SK-N-SH (cell line): Measurements from ENCODE around the gene CACNA1G. TPM values are rescaled to one million over a fixed set of nuclear protein-coding genes. Genes with fewer than 3 reads are reported as not detected.

Source experiments
- CTCF ChIA-PET: fragments of 300-600, 350-600 bp; formaldehyde crosslinking; extraction: SDS; loops from one replicate; lab custom pipeline; 2021; lab: Yijun Ruan, JAX
- POLR2A ChIA-PET: fragments of 350-600 bp; sonication (Branson Sonifier 250); formaldehyde crosslinking; extraction: SDS; loops from one replicate; lab custom pipeline; 2020; ENCODE audit warnings: antibody characterized with exemption, inconsistent platforms; lab: Yijun Ruan, JAX
- DNase-seq: peaks from one replicate; pipeline ENCODE4 v3.0.0; 2012
- H2AFZ ChIP-seq: fragments of 200-600 bp; sonication (generic); 2 replicates; pipeline ENCODE4 v1.8.1; 2016; ENCODE audit warnings: antibody characterized with exemption, mild to moderate bottlenecking, low read depth
- H3F3A ChIP-seq: fragments of 200-600 bp; sonication (generic); replicated peaks from 2 replicates; pipeline ENCODE3; 2016; ENCODE audit warnings: antibody characterized with exemption, mild to moderate bottlenecking; ENCODE audit not compliant: insufficient read depth
- H3K27ac ChIP-seq, 2 experiments: fragments of 200-500 bp in 1 of 2; fragments of 200-600 bp in 1 of 2; sonication (Bioruptor generic) in 1 of 2; sonication (generic), shearing (Covaris generic) in 1 of 2; 2 replicates each; pipeline versions ENCODE4 v1.5.1 to v1.6.1; 2014 to 2016; ENCODE audit warnings: low read depth in 2 of 2, inconsistent platforms in 1 of 2, low read length in 1 of 2, mild to moderate bottlenecking in 1 of 2, mixed read lengths in 1 of 2
- H3K27me3 ChIP-seq: fragments of 200-600 bp; sonication (generic), shearing (Covaris generic); 2 replicates; pipeline ENCODE4 v1.6.1; 2016; ENCODE audit warnings: mixed run types; ENCODE audit not compliant: insufficient read depth
- H3K36me3 ChIP-seq, 2 experiments: fragments of 200-500 bp in 1 of 2; fragments of 200-600 bp in 1 of 2; sonication (Bioruptor generic) in 1 of 2; sonication (generic) in 1 of 2; replicated peaks in 1 of 2; 2 replicates each; pipeline versions ENCODE3 to v1.5.1; 2014 to 2016; ENCODE audit warnings: low read length in 1 of 2, mild to moderate bottlenecking in 1 of 2; ENCODE audit not compliant: insufficient read depth in 2 of 2, control insufficient read depth in 1 of 2
- H3K4me1 ChIP-seq, 2 experiments: fragments of 200-500 bp in 1 of 2; fragments of 200-600 bp in 1 of 2; sonication (Bioruptor generic) in 1 of 2; sonication (generic), shearing (Covaris generic) in 1 of 2; 2 replicates each; pipeline versions ENCODE4 v1.5.1 to v1.6.1; 2014 to 2016; ENCODE audit warnings: low read depth in 1 of 2, low read length in 1 of 2, mixed run types in 1 of 2; ENCODE audit not compliant: insufficient read depth in 2 of 2, control insufficient read depth in 1 of 2
- H3K4me2 ChIP-seq: fragments of 200-600 bp; sonication (generic), shearing (Covaris generic); 2 replicates; pipeline ENCODE4 v1.6.1; 2017; ENCODE audit warnings: mixed run types
- H3K4me3 ChIP-seq, 2 experiments: fragments of 200-500 bp in 1 of 2; fragments of 200-600 bp in 1 of 2; sonication (Bioruptor generic) in 1 of 2; sonication (generic), shearing (Covaris generic) in 1 of 2; 2 replicates each; pipeline versions ENCODE4 v1.5.1 to v1.8.1; 2014 to 2016; ENCODE audit warnings: low read depth in 2 of 2, inconsistent platforms in 1 of 2, low read length in 1 of 2, mild to moderate bottlenecking in 1 of 2, mixed read lengths in 1 of 2, moderate library complexity in 1 of 2
- H3K79me2 ChIP-seq: fragments of 200-600 bp; sonication (generic); 2 replicates; pipeline ENCODE4 v1.8.1; 2017; ENCODE audit warnings: mild to moderate bottlenecking; ENCODE audit not compliant: insufficient read depth
- H3K9ac ChIP-seq: fragments of 200-600 bp; sonication (generic); 2 replicates; pipeline ENCODE4 v1.6.1; 2017; ENCODE audit warnings: mixed run types
- H3K9me2 ChIP-seq: fragments of 200-600 bp; sonication (generic); 2 replicates; pipeline ENCODE4 v1.6.1; 2017; ENCODE audit warnings: mixed run types
- H3K9me3 ChIP-seq: fragments of 200-600 bp; sonication (generic); 2 replicates; pipeline ENCODE4 v1.6.1; 2017; ENCODE audit warnings: mixed run types, mild to moderate bottlenecking, moderate library complexity
- H4K20me1 ChIP-seq: fragments of 200-600 bp; sonication (generic); 2 replicates; pipeline ENCODE4 v1.6.1; 2017; ENCODE audit warnings: mild to moderate bottlenecking, mixed run types; ENCODE audit not compliant: insufficient read depth
- ELF1 ChIP-seq: IDR thresholded peaks from 2 replicates; pipeline ENCODE4 v1.4.0; 2012
- EP300 ChIP-seq, 2 experiments: IDR thresholded peaks; 2 replicates each; pipeline versions ENCODE4 v1.4.0 to v1.6.1; 2012; ENCODE audit warnings: borderline replicate concordance in 1 of 2, low read depth in 1 of 2, low read length in 1 of 2
- FOSL2 ChIP-seq: IDR thresholded peaks from 2 replicates; pipeline ENCODE4 v1.4.0; 2012; ENCODE audit warnings: low read depth, mild to moderate bottlenecking, moderate library complexity, borderline replicate concordance
- RFX5 ChIP-seq: IDR thresholded peaks from 2 replicates; pipeline ENCODE4 v1.6.1; 2012; ENCODE audit warnings: mild to moderate bottlenecking, improper control_type of control experiment, low read length
- SIN3A ChIP-seq: IDR thresholded peaks from 2 replicates; pipeline ENCODE4 v1.6.1; 2012; ENCODE audit warnings: low read depth, mild to moderate bottlenecking, low read length, moderate library complexity, borderline replicate concordance
- SMC3 ChIP-seq: IDR thresholded peaks from 2 replicates; pipeline ENCODE4 v1.6.1; 2012; ENCODE audit warnings: low read depth, low read length, improper control_type of control experiment
- TAF1 ChIP-seq: IDR thresholded peaks from 2 replicates; pipeline ENCODE4 v1.6.1; 2012; ENCODE audit warnings: low read depth, mild to moderate bottlenecking, low read length, moderate library complexity, borderline replicate concordance
- WGBS: methylation state at CpG from one replicate; pipeline ENCODE4 v1.1.6; 2017; ENCODE audit warnings: low lambda C conversion rate; 5-methylcytosine and 5-hydroxymethylcytosine counted together
- polyA plus RNA-seq, 3 experiments: library from polyadenylated mRNA; depleted of rRNA; stranded (reverse); fragments of >200 nt; gene quantifications; 2 replicates each; pipeline ENCODE4 v1.2.3, GENCODE V29; 2012
- TF ChIP-seq, protein P1 (sequence below): IDR thresholded peaks from 2 replicates; pipeline ENCODE4 v1.4.0; 2012; ENCODE audit warnings: low read depth
- TF ChIP-seq, protein P2 (sequence below): fragments of 200-600 bp; sonication (generic); IDR thresholded peaks from 2 replicates; pipeline ENCODE4 v1.6.1; 2017; ENCODE audit warnings: antibody characterized with exemption, mild to moderate bottlenecking, moderate library complexity
- TF ChIP-seq, protein P3 (sequence below): IDR thresholded peaks from 2 replicates; pipeline ENCODE4 v1.4.0; 2012; ENCODE audit warnings: low read depth, borderline replicate concordance

CACNA1G gene
- polyA plus RNA-seq, 1 of the 3 experiments (the other 2 are of a cell fraction), result 0.21 TPM

DNA sequence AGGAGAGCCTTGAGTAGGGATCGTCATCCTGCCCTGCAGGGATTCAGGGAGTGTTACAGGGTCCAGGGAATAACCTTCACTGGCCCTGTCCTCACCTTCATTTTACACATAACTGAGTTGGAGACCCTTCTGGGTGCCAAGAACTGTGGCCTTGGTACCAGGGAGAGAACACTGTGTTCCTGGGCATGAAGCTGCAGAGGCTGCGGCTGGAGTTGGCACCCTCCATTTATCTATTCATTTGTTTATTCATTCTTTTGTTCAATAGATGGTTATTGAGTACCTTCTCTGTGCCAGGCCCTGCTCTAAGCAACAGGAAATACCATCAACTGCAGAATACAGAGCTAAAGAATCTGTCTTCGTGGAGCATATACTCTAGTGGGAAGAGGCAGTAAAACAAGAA lies 80.8 kb downstream of the CACNA1G start:
- Histone ChIP-seq H3K9me3 (no peaks in the 10 kb centered on the region), H3K36me3 (peaks cover 0 to 8% of the 10 kb centered on the region in 2 experiments), H4K20me1 (no peaks in the 10 kb centered on the region; the same call in 1 of the 2 replicates), H3K4me2 (peak overlapping the region; percentile 94; the same call in 1 of the 2 replicates), H3K27ac (peak overlapping the region; percentile 66 to 97; a peak in 3 of 4 replicates), H3K9ac (no peak overlapping the region), H3K27me3 (no peaks in the 10 kb centered on the region), H3K9me2 (no peaks in the 10 kb centered on the region), H2AFZ (no peak overlapping the region), H3K79me2 (peaks cover 83% of the 10 kb centered on the region), H3K4me3 (no peak overlapping the region), H3K4me1 (peaks cover 33 to 54% of the 10 kb centered on the region in 2 experiments; a peak in 3 of 4 replicates), H3F3A (peaks cover 37% of the 10 kb centered on the region)
- no peak for DNase-seq
- TF ChIP-seq FOSL2, result no peak
- TF ChIP-seq SMC3, result no peak
- ChIA-PET POLR2A (interaction anchor here (1.1 kb wide), 1 partner anchor 19 kb away, joined by 4 read pairs; no protein-coding TSS in a partner anchor), CTCF (interaction anchor here (0.6 to 21.7 kb wide), 11 partner anchors 9 to 163 kb away, joined by 3 to 799 read pairs (median 5); partner anchors contain the start of genes RSAD1 and SPATA20)
- WGBS, result 94% methylated on average over 3 of the region's 3 CpGs

DNA sequence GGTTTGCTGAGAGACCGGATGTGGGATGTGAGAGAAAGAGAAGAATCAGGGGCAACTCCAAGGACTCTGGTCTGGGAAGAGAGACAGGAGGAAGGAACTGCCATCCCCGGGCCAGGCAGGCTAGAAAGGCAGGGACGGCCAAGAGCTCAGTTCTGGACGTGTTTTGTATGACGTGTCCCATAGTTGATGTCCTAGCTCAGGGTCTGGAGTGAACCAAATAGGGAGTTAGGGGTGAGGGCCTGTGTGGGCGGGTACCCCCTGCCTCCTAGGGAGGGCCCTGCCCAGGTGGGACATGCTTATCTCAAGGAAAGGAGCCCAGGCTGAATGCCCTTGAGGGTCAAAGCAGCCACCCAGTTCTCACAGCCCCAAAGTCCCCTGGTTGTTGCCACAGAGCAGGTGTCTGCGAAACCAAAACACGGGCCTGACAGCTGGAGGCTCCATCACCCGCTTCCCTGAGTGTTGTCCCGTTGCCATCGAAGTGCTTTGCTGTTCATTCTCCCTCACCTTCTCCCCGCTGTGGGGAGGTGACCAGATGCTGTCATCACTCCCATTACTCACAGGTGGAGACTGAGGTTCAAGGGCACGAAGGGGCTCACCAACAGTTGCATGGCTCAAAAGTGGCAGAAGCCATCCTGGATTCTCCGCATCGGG lies 81.7 kb downstream of the CACNA1G start:
- DNase-seq, result no peak
- Histone ChIP-seq H3K9me3 (no peaks in the 10 kb centered on the region), H3K4me2 (no peak overlapping the region), H3K27me3 (no peaks in the 10 kb centered on the region), H3K27ac (no peak overlapping the region), H3K79me2 (peaks cover 78% of the 10 kb centered on the region), H3K9me2 (no peaks in the 10 kb centered on the region), H3F3A (peaks cover 29% of the 10 kb centered on the region), H3K4me3 (no peak overlapping the region), H3K9ac (no peak overlapping the region), H3K36me3 (peaks cover 0 to 8% of the 10 kb centered on the region in 2 experiments), H4K20me1 (no peaks in the 10 kb centered on the region; the same call in 1 of the 2 replicates), H3K4me1 (peaks cover 33 to 46% of the 10 kb centered on the region in 2 experiments; a peak in 3 of 4 replicates), H2AFZ (no peak overlapping the region)
- WGBS, result 91% methylated on average over 15 of the region's 15 CpGs
- CTCF ChIA-PET, result interaction anchor here (1.2 to 21.7 kb wide), 7 partner anchors 9 to 164 kb away, joined by 3 to 799 read pairs (median 7); partner anchors contain the start of genes RSAD1 and SPATA20
- POLR2A ChIA-PET, result interaction anchor here (1.1 kb wide), 1 partner anchor 18 kb away, joined by 4 read pairs; no protein-coding TSS in a partner anchor
- TF ChIP-seq ELF1, result no peak
- no peak for TF ChIP-seq SIN3A
- TF ChIP-seq TAF1, result no peak
- TF ChIP-seq RFX5, result no peak
- TF ChIP-seq, protein P1, sequence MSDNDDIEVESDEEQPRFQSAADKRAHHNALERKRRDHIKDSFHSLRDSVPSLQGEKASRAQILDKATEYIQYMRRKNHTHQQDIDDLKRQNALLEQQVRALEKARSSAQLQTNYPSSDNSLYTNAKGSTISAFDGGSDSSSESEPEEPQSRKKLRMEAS, result no peak
- TF ChIP-seq, protein P2, sequence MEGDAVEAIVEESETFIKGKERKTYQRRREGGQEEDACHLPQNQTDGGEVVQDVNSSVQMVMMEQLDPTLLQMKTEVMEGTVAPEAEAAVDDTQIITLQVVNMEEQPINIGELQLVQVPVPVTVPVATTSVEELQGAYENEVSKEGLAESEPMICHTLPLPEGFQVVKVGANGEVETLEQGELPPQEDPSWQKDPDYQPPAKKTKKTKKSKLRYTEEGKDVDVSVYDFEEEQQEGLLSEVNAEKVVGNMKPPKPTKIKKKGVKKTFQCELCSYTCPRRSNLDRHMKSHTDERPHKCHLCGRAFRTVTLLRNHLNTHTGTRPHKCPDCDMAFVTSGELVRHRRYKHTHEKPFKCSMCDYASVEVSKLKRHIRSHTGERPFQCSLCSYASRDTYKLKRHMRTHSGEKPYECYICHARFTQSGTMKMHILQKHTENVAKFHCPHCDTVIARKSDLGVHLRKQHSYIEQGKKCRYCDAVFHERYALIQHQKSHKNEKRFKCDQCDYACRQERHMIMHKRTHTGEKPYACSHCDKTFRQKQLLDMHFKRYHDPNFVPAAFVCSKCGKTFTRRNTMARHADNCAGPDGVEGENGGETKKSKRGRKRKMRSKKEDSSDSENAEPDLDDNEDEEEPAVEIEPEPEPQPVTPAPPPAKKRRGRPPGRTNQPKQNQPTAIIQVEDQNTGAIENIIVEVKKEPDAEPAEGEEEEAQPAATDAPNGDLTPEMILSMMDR, result no peak
- no peak for TF ChIP-seq EP300 (IDR thresholded peaks at IDR 0.05; ENCODE audit: borderline replicate concordance in 1 of 2, low read depth in 1 of 2, low read length in 1 of 2)
- TF ChIP-seq, protein P3, sequence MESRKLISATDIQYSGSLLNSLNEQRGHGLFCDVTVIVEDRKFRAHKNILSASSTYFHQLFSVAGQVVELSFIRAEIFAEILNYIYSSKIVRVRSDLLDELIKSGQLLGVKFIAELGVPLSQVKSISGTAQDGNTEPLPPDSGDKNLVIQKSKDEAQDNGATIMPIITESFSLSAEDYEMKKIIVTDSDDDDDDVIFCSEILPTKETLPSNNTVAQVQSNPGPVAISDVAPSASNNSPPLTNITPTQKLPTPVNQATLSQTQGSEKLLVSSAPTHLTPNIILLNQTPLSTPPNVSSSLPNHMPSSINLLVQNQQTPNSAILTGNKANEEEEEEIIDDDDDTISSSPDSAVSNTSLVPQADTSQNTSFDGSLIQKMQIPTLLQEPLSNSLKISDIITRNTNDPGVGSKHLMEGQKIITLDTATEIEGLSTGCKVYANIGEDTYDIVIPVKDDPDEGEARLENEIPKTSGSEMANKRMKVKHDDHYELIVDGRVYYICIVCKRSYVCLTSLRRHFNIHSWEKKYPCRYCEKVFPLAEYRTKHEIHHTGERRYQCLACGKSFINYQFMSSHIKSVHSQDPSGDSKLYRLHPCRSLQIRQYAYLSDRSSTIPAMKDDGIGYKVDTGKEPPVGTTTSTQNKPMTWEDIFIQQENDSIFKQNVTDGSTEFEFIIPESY, result no peak
